ENCODE data around the gene NOL4L. TPM values are rescaled to one million over a fixed set of nuclear protein-coding genes. Genes with fewer than 3 reads are reported as not detected.
A peak's percentile ranks its signal among the peaks of the same experiment; 100 is the strongest.

Gene NOL4L
- total RNA-seq, 1 donor from 2014 or later = 90.6 TPM

DNA sequence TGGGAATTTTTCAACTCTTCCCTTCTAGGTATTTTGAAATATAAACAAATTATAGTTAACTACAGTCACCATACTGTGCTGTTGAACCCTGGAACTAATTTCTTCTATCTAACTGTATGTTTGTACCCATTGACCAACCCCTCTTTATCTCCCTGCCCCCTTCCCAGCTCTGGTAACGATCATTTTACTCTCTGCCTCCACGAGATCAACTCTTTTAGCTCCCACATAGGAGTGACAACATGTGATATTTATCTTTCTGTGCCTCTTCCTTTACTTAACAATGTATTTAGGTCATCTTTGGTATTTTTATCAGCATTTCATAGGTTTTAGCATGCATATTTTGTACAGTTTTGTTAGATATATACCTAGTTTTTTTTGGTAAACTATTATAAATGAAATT, 181.1 kb downstream of the NOL4L start:
- Mint-ChIP-seq H3K4me3 (no peak overlapping the region), H3K27me3 (ENCODE audit: low read depth) (no peaks in the 10 kb centered on the region), H3K9me3 (peaks cover 5% of the 10 kb centered on the region), H3K27ac (peak overlapping the region; percentile 19), H3K4me1 (peaks cover 6% of the 10 kb centered on the region), H3K36me3 (peaks cover 27% of the 10 kb centered on the region)
- no peak for DNase-seq (ENCODE audit: low spot score in 2 of 2, unreplicated experiment in 2 of 2)
- TF ChIP-seq CTCF (IDR thresholded peaks at IDR 0.05; ENCODE audit: unreplicated experiment) = no peak

GRCh38 chr20:32400476-32400875, 184.7 kb downstream of the NOL4L start:
- peaks cover 26% of the 10 kb centered on the region for H3K36me3 Mint-ChIP-seq

DNA sequence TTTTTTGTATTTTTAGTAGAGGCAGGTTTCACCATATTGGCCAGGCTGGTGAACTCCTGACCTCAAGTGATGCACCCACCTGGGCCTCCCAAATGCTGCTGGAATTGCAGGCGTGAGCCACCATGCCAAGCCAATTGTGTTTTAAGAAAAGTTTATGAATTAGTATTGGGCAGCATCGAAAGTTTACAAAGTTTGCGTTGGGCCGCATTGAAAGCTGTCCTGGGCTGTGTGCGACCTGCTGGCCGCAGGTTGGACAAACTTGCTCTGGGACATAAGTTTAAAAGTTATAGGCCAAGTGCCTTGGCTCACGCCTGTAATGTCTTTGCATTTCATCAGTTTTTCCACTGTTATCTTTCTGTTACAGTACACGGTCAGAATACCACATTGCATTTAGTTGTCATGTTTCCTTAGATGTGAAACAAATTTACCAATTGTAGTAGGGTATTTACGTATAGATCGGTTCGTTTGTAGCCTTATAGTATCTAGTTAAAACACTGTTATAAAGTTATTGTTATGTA, 187.5 kb downstream of the NOL4L start:
- Mint-ChIP-seq H3K36me3 (peaks cover 44% of the 10 kb centered on the region), H3K27me3 (ENCODE audit: low read depth) (no peaks in the 10 kb centered on the region), H3K4me1 (peaks cover 5% of the 10 kb centered on the region), H3K27ac (no peak overlapping the region), H3K4me3 (no peak overlapping the region), H3K9me3 (peaks cover 12% of the 10 kb centered on the region)
- no peak for DNase-seq (ENCODE audit: low spot score in 2 of 2, unreplicated experiment in 2 of 2)
- TF ChIP-seq CTCF (IDR thresholded peaks at IDR 0.05; ENCODE audit: unreplicated experiment) = no peak

More at GRCh38 chr20:32400476-32400875, 184.7 kb downstream of the NOL4L start:
- Mint-ChIP-seq H3K9me3 (peaks cover under 1% of the 10 kb centered on the region), H3K4me3 (no peak overlapping the region), H3K4me1 (peaks cover 11% of the 10 kb centered on the region), H3K27me3 (ENCODE audit: low read depth) (no peaks in the 10 kb centered on the region), H3K27ac (peak overlapping the region; percentile 32)
- DNase-seq (ENCODE audit: low spot score in 2 of 2, unreplicated experiment in 2 of 2) = no peak
- TF ChIP-seq CTCF (IDR thresholded peaks at IDR 0.05; ENCODE audit: unreplicated experiment) = no peak

DNA sequence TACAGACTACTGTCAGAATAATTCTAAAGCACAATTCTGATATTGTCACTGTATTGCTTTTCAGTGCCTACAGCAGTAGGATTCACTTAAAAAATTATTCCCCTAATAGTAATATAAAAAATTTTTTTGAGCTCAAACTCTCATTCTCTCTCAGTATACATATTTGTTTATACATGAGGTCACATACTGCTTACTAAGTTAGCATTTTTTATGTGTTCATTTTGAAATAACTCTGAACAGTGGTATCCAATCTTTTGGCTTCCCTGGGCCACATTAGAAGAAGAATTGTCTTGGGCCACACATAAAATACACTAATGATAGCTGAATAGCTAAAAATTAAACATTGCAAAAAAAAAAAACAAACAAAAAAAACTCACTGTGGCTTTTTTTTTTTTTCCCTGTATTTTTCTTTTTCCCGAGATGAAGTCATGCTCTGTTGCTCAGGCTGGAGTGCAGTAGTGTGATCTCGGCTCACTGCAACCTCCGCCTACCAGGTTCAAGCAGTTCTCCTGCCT, 188.4 kb downstream of the NOL4L start:
- DNase-seq (ENCODE audit: low spot score in 2 of 2, unreplicated experiment in 2 of 2) = no peak
- H3K9me3 Mint-ChIP-seq = peaks cover 12% of the 10 kb centered on the region
- no peak for TF ChIP-seq CTCF (IDR thresholded peaks at IDR 0.05; ENCODE audit: unreplicated experiment)
- H3K36me3 Mint-ChIP-seq = peaks cover 46% of the 10 kb centered on the region
- no peaks in the 10 kb centered on the region for H3K27me3 Mint-ChIP-seq (ENCODE audit: low read depth)
- peak overlapping the region; percentile 73 for H3K27ac Mint-ChIP-seq
- H3K4me1 Mint-ChIP-seq = peaks cover 5% of the 10 kb centered on the region
- no peak overlapping the region for H3K4me3 Mint-ChIP-seq

- no peaks in the 10 kb centered on the region for H3K27me3 Mint-ChIP-seq (ENCODE audit: low read depth)
- H3K36me3 Mint-ChIP-seq = peaks cover 51% of the 10 kb centered on the region
- H3K9me3 Mint-ChIP-seq = peaks cover 12% of the 10 kb centered on the region
- no peak overlapping the region for H3K4me3 Mint-ChIP-seq
- H3K27ac Mint-ChIP-seq = no peak overlapping the region
- DNase-seq (ENCODE audit: low spot score in 2 of 2, unreplicated experiment in 2 of 2) = no peak
- no peak for TF ChIP-seq CTCF (IDR thresholded peaks at IDR 0.05; ENCODE audit: unreplicated experiment)
- H3K4me1 Mint-ChIP-seq = peaks cover 5% of the 10 kb centered on the region
These were observed 190.1 kb downstream of the NOL4L start for GRCh38 chr20:32395066-32395465.

Other genes starting within 250 kb of the NOL4L start
- gene ASXL1, start 227.0 kb downstream of the NOL4L start, total RNA-seq = 173 to 182 TPM (median 173 TPM) in 3 replicates
- gene C20orf203, start 88.6 kb upstream of the NOL4L start, total RNA-seq = 0.98 to 1.6 TPM (median 1.2 TPM) in 3 replicates
- 36.3 to 40.8 TPM (median 39.2 TPM) in 3 replicates for gene COMMD7, start 158.1 kb upstream of the NOL4L start, total RNA-seq
- 7.5 to 8.5 TPM (median 8.5 TPM) in 3 replicates for gene DNMT3B, start 177.1 kb upstream of the NOL4L start, total RNA-seq
- 114 to 119 TPM (median 114 TPM) in 3 replicates for gene MAPRE1, start 234.6 kb upstream of the NOL4L start, total RNA-seq